ENCODE results near the gene EFCAB11.

DNA sequence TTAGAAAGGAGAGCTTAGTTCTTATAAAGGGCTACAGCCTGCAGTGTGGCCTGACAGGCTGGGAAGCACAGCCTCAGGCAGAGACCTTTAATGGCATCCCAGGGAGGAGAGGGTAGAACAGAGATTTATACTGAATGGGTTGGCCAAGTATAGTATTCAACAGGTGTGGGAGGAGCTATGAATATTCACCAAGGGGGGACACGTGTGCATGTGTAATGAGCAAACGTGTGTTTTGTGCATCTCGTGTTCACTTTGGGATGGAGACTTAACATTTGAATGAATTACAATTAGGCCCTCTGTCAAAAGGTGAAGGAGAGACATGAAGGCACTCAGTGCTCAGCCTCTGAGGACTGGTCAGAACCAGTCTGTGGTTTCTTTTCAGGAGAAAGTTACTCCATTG, 6.4 kb upstream of the EFCAB11 start:
- TF ChIP-seq, protein P1, sequence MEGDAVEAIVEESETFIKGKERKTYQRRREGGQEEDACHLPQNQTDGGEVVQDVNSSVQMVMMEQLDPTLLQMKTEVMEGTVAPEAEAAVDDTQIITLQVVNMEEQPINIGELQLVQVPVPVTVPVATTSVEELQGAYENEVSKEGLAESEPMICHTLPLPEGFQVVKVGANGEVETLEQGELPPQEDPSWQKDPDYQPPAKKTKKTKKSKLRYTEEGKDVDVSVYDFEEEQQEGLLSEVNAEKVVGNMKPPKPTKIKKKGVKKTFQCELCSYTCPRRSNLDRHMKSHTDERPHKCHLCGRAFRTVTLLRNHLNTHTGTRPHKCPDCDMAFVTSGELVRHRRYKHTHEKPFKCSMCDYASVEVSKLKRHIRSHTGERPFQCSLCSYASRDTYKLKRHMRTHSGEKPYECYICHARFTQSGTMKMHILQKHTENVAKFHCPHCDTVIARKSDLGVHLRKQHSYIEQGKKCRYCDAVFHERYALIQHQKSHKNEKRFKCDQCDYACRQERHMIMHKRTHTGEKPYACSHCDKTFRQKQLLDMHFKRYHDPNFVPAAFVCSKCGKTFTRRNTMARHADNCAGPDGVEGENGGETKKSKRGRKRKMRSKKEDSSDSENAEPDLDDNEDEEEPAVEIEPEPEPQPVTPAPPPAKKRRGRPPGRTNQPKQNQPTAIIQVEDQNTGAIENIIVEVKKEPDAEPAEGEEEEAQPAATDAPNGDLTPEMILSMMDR (conservative IDR thresholded peaks at IDR 0.05; ENCODE audit: low read depth in 2 of 2), result no peak
- TF ChIP-seq EZH2 (IDR thresholded peaks at IDR 0.05; ENCODE audit: low read depth, unreplicated experiment) (no peak), EZH2phosphoT487 (IDR thresholded peaks at IDR 0.05; ENCODE audit: unreplicated experiment) (no peak), POLR2AphosphoS5 (IDR thresholded peaks at IDR 0.05; ENCODE audit: low read depth) (no peak)
- TF ChIP-seq, protein P2, sequence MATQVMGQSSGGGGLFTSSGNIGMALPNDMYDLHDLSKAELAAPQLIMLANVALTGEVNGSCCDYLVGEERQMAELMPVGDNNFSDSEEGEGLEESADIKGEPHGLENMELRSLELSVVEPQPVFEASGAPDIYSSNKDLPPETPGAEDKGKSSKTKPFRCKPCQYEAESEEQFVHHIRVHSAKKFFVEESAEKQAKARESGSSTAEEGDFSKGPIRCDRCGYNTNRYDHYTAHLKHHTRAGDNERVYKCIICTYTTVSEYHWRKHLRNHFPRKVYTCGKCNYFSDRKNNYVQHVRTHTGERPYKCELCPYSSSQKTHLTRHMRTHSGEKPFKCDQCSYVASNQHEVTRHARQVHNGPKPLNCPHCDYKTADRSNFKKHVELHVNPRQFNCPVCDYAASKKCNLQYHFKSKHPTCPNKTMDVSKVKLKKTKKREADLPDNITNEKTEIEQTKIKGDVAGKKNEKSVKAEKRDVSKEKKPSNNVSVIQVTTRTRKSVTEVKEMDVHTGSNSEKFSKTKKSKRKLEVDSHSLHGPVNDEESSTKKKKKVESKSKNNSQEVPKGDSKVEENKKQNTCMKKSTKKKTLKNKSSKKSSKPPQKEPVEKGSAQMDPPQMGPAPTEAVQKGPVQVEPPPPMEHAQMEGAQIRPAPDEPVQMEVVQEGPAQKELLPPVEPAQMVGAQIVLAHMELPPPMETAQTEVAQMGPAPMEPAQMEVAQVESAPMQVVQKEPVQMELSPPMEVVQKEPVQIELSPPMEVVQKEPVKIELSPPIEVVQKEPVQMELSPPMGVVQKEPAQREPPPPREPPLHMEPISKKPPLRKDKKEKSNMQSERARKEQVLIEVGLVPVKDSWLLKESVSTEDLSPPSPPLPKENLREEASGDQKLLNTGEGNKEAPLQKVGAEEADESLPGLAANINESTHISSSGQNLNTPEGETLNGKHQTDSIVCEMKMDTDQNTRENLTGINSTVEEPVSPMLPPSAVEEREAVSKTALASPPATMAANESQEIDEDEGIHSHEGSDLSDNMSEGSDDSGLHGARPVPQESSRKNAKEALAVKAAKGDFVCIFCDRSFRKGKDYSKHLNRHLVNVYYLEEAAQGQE (IDR thresholded peaks at IDR 0.05; ENCODE audit: unreplicated experiment), result no peak

All from GM23338 (cell line).